SU-DHL-6 (cell line): ENCODE results near the gene RSPH9.
A peak's percentile ranks its signal among the peaks of the same experiment; 100 is the strongest.

ENCODE experiments used
- H2AFZ ChIP-seq: fragments of 200-600 bp; sonication (generic); 2 replicates; pipeline ENCODE4 v1.6.1; 2014; ENCODE audit warnings: low read depth, mild to moderate bottlenecking, moderate library complexity, mixed read lengths, antibody characterized with exemption, low read length; ENCODE audit not compliant: severe bottlenecking
- H3F3A ChIP-seq: fragments of 200-600 bp; shearing (Covaris generic); 2 replicates; pipeline ENCODE4 v1.6.0; 2016; ENCODE audit warnings: antibody characterized with exemption, mild to moderate bottlenecking; ENCODE audit not compliant: insufficient read depth
- H3K27ac ChIP-seq: fragments of 200-600 bp; sonication (generic); 2 replicates; pipeline ENCODE4 v1.5.1; 2016; ENCODE audit warnings: low read depth, mild to moderate bottlenecking, low read length, moderate library complexity, mixed read lengths
- H3K27me3 ChIP-seq: fragments of 200-600 bp; sonication (generic), shearing (Covaris generic); 2 replicates; pipeline ENCODE4 v1.6.0; 2014; ENCODE audit warnings: mild to moderate bottlenecking, low read length
- H3K36me3 ChIP-seq: fragments of 200-600 bp; sonication (generic); 2 replicates; pipeline ENCODE4 v1.6.1; 2014; ENCODE audit warnings: mild to moderate bottlenecking, low read length, mixed read lengths
- H3K4me2 ChIP-seq: fragments of 300-600, 200-600 bp; shearing (Covaris generic), sonication (generic); 2 replicates; pipeline ENCODE4 v1.6.0; 2014; ENCODE audit warnings: low read length, low read depth, mild to moderate bottlenecking; ENCODE audit not compliant: poor library complexity, severe bottlenecking
- H3K4me3 ChIP-seq: fragments of 200-600 bp; sonication (generic); 2 replicates; pipeline ENCODE4 v1.5.1; 2014; ENCODE audit warnings: antibody characterized with exemption, low read length, mild to moderate bottlenecking, mixed read lengths; ENCODE audit not compliant: insufficient read depth, poor library complexity, severe bottlenecking
- H3K79me2 ChIP-seq: fragments of 200-600 bp; sonication (generic); 2 replicates; pipeline ENCODE4 v1.6.1; 2014; ENCODE audit warnings: mild to moderate bottlenecking, low read length, moderate library complexity; ENCODE audit not compliant: insufficient read depth
- H3K9ac ChIP-seq: fragments of 200-600 bp; sonication (generic); 2 replicates; pipeline ENCODE4 v1.7.0; 2014; ENCODE audit warnings: mild to moderate bottlenecking, low read length
- H3K9me2 ChIP-seq: fragments of 200-600 bp; sonication (generic); replicated peaks from 2 replicates; pipeline ENCODE4 v1.6.1; 2014; ENCODE audit warnings: low read length; ENCODE audit not compliant: insufficient read depth
- H3K9me3 ChIP-seq: fragments of 200-600 bp; sonication (generic); 2 replicates; pipeline ENCODE4 v1.6.1; 2014; ENCODE audit warnings: low read length, mixed read lengths; ENCODE audit not compliant: insufficient read depth
- H4K20me1 ChIP-seq: fragments of 200-600 bp; sonication (generic); 2 replicates; pipeline ENCODE4 v1.6.1; 2014; ENCODE audit warnings: low read depth, mild to moderate bottlenecking, antibody characterized with exemption, low read length, moderate library complexity, mixed read lengths
- EZH2phosphoT487 ChIP-seq: fragments of 200-600 bp; sonication (generic), shearing (Covaris generic); conservative IDR thresholded peaks from 2 replicates; pipeline ENCODE4 v1.6.1; 2018; ENCODE audit warnings: mild to moderate bottlenecking, antibody characterized with exemption, low read length, moderate library complexity, mixed read lengths
- TF ChIP-seq, protein P1 (sequence below): fragments of 200-600 bp; sonication (generic); IDR thresholded peaks from one replicate; pipeline ENCODE4 v1.5.1; 2017; ENCODE audit warnings: antibody characterized with exemption, mild to moderate bottlenecking, low read length, moderate library complexity; ENCODE audit not compliant: insufficient read depth, poor library complexity, severe bottlenecking

The RSPH9 gene

GRCh38 chr6:43665376-43665775 is 20.5 kb downstream of the RSPH9 start:
- Histone ChIP-seq H3K9ac (no peak overlapping the region), H3K27ac (no peak overlapping the region), H2AFZ (no peak overlapping the region), H3K36me3 (no peaks in the 10 kb centered on the region), H3K4me3 (no peak overlapping the region), H3F3A (no peaks in the 10 kb centered on the region), H4K20me1 (no peaks in the 10 kb centered on the region), H3K4me2 (no peak overlapping the region), H3K9me3 (no peaks in the 10 kb centered on the region), H3K27me3 (no peaks in the 10 kb centered on the region), H3K79me2 (no peaks in the 10 kb centered on the region), H3K9me2 (no peaks in the 10 kb centered on the region)
- TF ChIP-seq, protein P1, sequence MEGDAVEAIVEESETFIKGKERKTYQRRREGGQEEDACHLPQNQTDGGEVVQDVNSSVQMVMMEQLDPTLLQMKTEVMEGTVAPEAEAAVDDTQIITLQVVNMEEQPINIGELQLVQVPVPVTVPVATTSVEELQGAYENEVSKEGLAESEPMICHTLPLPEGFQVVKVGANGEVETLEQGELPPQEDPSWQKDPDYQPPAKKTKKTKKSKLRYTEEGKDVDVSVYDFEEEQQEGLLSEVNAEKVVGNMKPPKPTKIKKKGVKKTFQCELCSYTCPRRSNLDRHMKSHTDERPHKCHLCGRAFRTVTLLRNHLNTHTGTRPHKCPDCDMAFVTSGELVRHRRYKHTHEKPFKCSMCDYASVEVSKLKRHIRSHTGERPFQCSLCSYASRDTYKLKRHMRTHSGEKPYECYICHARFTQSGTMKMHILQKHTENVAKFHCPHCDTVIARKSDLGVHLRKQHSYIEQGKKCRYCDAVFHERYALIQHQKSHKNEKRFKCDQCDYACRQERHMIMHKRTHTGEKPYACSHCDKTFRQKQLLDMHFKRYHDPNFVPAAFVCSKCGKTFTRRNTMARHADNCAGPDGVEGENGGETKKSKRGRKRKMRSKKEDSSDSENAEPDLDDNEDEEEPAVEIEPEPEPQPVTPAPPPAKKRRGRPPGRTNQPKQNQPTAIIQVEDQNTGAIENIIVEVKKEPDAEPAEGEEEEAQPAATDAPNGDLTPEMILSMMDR: no peak
- no peak for TF ChIP-seq EZH2phosphoT487

DNA sequence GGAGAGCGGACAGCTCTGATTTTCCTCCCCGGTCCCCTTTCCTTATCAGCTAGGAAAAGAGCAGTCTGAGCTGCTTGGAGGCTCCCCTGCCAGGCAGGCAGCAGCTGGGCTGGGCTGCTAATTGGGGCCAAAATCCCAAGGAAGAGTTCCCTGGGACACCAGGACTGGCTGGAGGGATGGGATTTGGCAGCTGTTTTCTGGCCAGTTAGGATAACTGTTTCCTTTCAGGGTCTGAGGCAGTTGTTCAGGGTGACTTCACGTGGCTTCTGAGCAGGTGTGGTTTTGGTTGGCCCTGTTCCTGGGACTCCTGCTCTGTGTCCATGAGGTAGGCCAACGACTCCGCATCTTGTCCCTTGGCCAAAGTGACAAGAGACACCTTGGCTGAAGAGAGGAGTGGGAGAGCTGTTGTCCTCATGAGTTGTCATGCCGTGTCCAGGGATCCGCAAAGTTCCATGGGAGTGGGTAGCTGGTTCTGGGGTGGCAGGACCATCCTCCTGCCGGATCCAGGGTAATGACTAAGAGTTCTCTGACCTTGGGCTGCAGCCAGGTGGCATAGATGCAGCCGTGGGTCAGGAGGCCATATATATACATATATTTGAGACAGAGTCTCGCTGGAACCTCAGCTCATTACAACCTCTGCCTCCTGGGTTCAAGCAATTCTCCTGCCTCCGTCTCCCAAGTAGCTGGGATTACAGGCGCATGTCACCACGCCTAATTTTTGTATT is 21.5 kb downstream of the RSPH9 start:
- no peaks in the 10 kb centered on the region for H3K27me3 ChIP-seq
- H3K27ac ChIP-seq: no peak overlapping the region
- TF ChIP-seq EZH2phosphoT487: no peak
- TF ChIP-seq, protein P1: no peak
- no peak overlapping the region for H3K4me3 ChIP-seq
- H3K79me2 ChIP-seq: no peaks in the 10 kb centered on the region
- H4K20me1 ChIP-seq: no peaks in the 10 kb centered on the region
- H3K9me3 ChIP-seq: no peaks in the 10 kb centered on the region
- H3K36me3 ChIP-seq: no peaks in the 10 kb centered on the region
- no peaks in the 10 kb centered on the region for H3F3A ChIP-seq
- H3K4me2 ChIP-seq: no peak overlapping the region
- H3K9me2 ChIP-seq: no peaks in the 10 kb centered on the region
- H3K9ac ChIP-seq: no peak overlapping the region
- H2AFZ ChIP-seq: no peak overlapping the region

DNA sequence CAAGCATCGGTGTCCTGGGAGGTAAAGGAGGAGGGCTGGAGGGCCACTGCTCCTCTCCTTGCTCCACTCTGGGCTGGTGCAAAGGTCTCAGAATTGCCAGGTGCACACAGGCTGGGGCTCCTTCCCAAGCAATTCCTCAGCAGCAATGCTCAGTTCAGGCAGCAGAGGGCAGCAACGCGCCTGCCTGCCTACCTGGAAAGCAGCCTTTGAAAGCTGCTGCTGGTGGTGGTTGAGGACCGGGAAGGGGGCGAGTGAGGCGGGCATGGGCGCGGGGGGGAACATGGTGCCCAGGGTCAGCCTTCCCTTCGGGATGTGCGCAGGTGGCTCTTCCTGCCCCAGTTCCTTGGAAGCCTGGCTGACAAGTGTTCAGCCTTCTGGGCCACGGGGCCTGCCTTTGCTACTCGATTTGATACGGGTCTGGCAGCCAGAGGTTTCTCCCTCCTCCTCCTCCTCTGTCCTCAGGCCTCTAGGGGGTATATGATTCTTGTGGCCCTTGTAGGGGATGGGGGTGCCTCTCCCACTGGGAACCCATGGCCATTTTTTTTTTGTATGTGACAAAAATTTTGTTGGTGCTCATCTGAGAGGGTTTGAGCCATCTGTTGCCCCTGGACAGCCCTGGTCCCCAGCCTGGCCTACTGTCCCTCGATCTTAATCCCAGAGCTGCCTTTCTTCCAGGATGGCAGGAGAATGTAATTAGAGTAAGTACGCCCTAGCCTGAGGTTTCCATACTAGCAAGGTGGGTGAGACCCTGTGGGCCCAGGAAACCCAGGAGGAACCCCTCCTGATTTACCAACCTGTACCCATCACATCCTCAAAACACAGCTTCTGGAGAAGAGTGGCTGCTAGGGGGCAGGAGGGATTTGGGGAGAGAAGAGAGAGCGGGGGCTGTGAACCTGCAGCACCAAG is 22.7 kb downstream of the RSPH9 start:
- Histone ChIP-seq H3K36me3 (no peaks in the 10 kb centered on the region), H3K79me2 (no peaks in the 10 kb centered on the region), H3K9ac (peak overlapping the region; percentile 1; the same call in 1 of the 2 replicates), H3F3A (no peaks in the 10 kb centered on the region), H3K9me3 (no peaks in the 10 kb centered on the region), H4K20me1 (no peaks in the 10 kb centered on the region), H2AFZ (no peak overlapping the region), H3K27me3 (no peaks in the 10 kb centered on the region), H3K4me3 (no peak overlapping the region), H3K27ac (no peak overlapping the region), H3K9me2 (no peaks in the 10 kb centered on the region), H3K4me2 (no peak overlapping the region)
- TF ChIP-seq, protein P1: peak; percentile 97
- no peak for TF ChIP-seq EZH2phosphoT487
